K562 (cell line): ENCODE results near the gene LRP4. TPM values are rescaled to one million over a fixed set of nuclear protein-coding genes. Genes with fewer than 3 reads are reported as not detected.
A peak's percentile ranks its signal among the peaks of the same experiment; 100 is the strongest.

ENCODE experiments used
- ATAC-seq: fragments of 200-7000 bp; cut with Tn5 transposase; 3 replicates; pipeline ENCODE4 v1.9.1; 2020; ENCODE audit warnings: moderate library complexity
- BruUV-seq: library from RNA; stranded (reverse); fragments of 400-500 nt; replicated peaks from 2 replicates; lab custom pipeline; 2021; lab: Mats Ljungman, UMichigan
- CTCF ChIA-PET: fragments of 300-600 bp; formaldehyde crosslinking; extraction: SDS; loops from one replicate; lab custom pipeline; 2021; ENCODE audit warnings: low intra/inter-chr PET ratio; lab: Yijun Ruan, JAX
- POLR2A ChIA-PET: fragments of 300-600, 350-650 bp; sonication (Branson Sonifier 250); formaldehyde crosslinking; extraction: SDS; loops from one replicate; lab custom pipeline; 2021; ENCODE audit warnings: antibody characterized with exemption, inconsistent platforms; lab: Yijun Ruan, JAX
- DNase-seq, 4 experiments: peaks; one replicate each; pipeline versions ENCODE4 v3.0.0 to v3.0.0-alpha.2; 2011 to 2018; ENCODE audit warnings: low spot score in 3 of 4, mixed read lengths in 3 of 4; ENCODE audit errors: extremely low read depth in 1 of 4
- FAIRE-seq: peaks from 2 replicates; lab custom pipeline; 2011; peaks lifted over from hg19 to GRCh38; lab: Jason Lieb, UNC
- H2AFZ ChIP-seq: 2 replicates; pipeline ENCODE4 v1.6.0; 2011; ENCODE audit warnings: low read depth, low read length, control low read depth, inconsistent platforms
- H3K27ac ChIP-seq: fragments of 200-600 bp; 3 replicates; pipeline ENCODE4 v1.8.0; 2011; ENCODE audit warnings: low read depth, mild to moderate bottlenecking, control low read depth, inconsistent platforms, low read length, moderate library complexity, mixed read lengths; ENCODE audit errors: extremely low read depth
- H3K27me3 ChIP-seq, 2 experiments: fragments of 300-600 bp in 1 of 2; 2 replicates in 1 of 2; 3 replicates in 1 of 2; pipeline versions ENCODE4 v1.6.0 to v1.8.0; 2011; ENCODE audit warnings: inconsistent platforms in 2 of 2, low read length in 2 of 2, mild to moderate bottlenecking in 1 of 2, mixed read lengths in 1 of 2, moderate library complexity in 1 of 2; ENCODE audit not compliant: control insufficient read depth in 2 of 2, insufficient read depth in 2 of 2
- H3K36me3 ChIP-seq: fragments of 300-600 bp; 3 replicates; pipeline ENCODE4 v1.8.0; 2011; ENCODE audit warnings: mild to moderate bottlenecking, low read length, inconsistent platforms; ENCODE audit not compliant: control insufficient read depth, insufficient read depth
- H3K4me1 ChIP-seq, 2 experiments: fragments of 200-600 bp in 1 of 2; replicated peaks in 1 of 2; 2 replicates in 1 of 2; 3 replicates in 1 of 2; pipeline versions ENCODE4 v1.5.1 to v1.8.0; 2011; ENCODE audit warnings: inconsistent platforms in 2 of 2, low read length in 2 of 2, mild to moderate bottlenecking in 1 of 2, mixed read lengths in 1 of 2, moderate library complexity in 1 of 2; ENCODE audit not compliant: control insufficient read depth in 2 of 2, insufficient read depth in 2 of 2
- H3K4me2 ChIP-seq: 2 replicates; pipeline ENCODE4 v1.6.1; 2011; ENCODE audit warnings: low read length, control low read depth, inconsistent platforms, mixed read lengths; ENCODE audit not compliant: insufficient read depth
- H3K4me3 ChIP-seq: fragments of 200-600 bp; sonication (generic), shearing (Covaris generic); 2 replicates; pipeline ENCODE4 v1.5.1; 2016; ENCODE audit warnings: control low read depth, inconsistent platforms
- H3K79me2 ChIP-seq: fragments of 200-600 bp; 3 replicates; pipeline ENCODE4 v1.8.0; 2011; ENCODE audit warnings: low read length, inconsistent platforms; ENCODE audit not compliant: control insufficient read depth, insufficient read depth
- H3K9ac ChIP-seq, 2 experiments: 2 replicates each; pipeline versions ENCODE4 v1.6.0 to v1.6.1; 2011; ENCODE audit warnings: low read depth in 2 of 2, low read length in 2 of 2, control low read depth in 1 of 2, inconsistent platforms in 1 of 2, mild to moderate bottlenecking in 1 of 2, mixed read lengths in 1 of 2; ENCODE audit not compliant: insufficient read depth in 1 of 2
- H3K9me1 ChIP-seq: one replicate; pipeline ENCODE4 v1.6.0; 2011; ENCODE audit warnings: inconsistent platforms, mild to moderate bottlenecking, low read length, moderate library complexity; ENCODE audit not compliant: control insufficient read depth, insufficient read depth
- H3K9me3 ChIP-seq: replicated peaks from 2 replicates; pipeline ENCODE4 v1.5.1; 2011; ENCODE audit warnings: low read depth, low read length, inconsistent platforms; ENCODE audit not compliant: control insufficient read depth, insufficient read depth
- H4K20me1 ChIP-seq: replicated peaks from 2 replicates; pipeline ENCODE4 v1.6.1; 2011; ENCODE audit warnings: low read length, inconsistent platforms, mixed read lengths; ENCODE audit not compliant: control insufficient read depth, insufficient read depth
- ATF1 ChIP-seq, 2 experiments: fragments of 450-650 bp in 1 of 2; IDR thresholded peaks; 2 replicates each; pipeline ENCODE4 v1.6.1; 2016; ENCODE audit warnings: missing compliant biosample characterization in 1 of 2, missing genetic modification characterization in 1 of 2
- BDP1 ChIP-seq: IDR thresholded peaks from 3 replicates; pipeline ENCODE4 v1.6.1; 2011; ENCODE audit not compliant: insufficient read length, insufficient read depth
- CREM ChIP-seq: IDR thresholded peaks from 2 replicates; pipeline ENCODE4 v1.6.1; 2014; ENCODE audit warnings: antibody characterized with exemption, low read depth
- HNRNPLL ChIP-seq: fragments of 200-400 bp; formaldehyde crosslinking; IDR thresholded peaks from 2 replicates; pipeline ENCODE4 v1.6.1; 2017; ENCODE audit warnings: low read length, low read depth, mild to moderate bottlenecking; ENCODE audit not compliant: poor library complexity, severe bottlenecking
- MEF2A ChIP-seq: IDR thresholded peaks from 2 replicates; pipeline ENCODE4 v1.6.1; 2011; ENCODE audit warnings: low read depth, mild to moderate bottlenecking, low read length, moderate library complexity; ENCODE audit not compliant: control insufficient read depth
- NFATC3 ChIP-seq: fragments of 450-650 bp; IDR thresholded peaks from 2 replicates; pipeline ENCODE4 v1.6.1; 2017; ENCODE audit warnings: mild to moderate bottlenecking
- PHF21A ChIP-seq: fragments of 450-650 bp; IDR thresholded peaks from 2 replicates; pipeline ENCODE4 v1.6.1; 2017; ENCODE audit warnings: low read depth, borderline replicate concordance
- PKNOX1 ChIP-seq: fragments of 450-650 bp; IDR thresholded peaks from 2 replicates; pipeline ENCODE4 v1.6.1; 2016
- TCF7 ChIP-seq: sonication (generic); IDR thresholded peaks from 2 replicates; pipeline ENCODE4 v1.6.1; 2016; ENCODE audit warnings: antibody characterized with exemption, borderline replicate concordance
- WGBS: fragments of 100-300 bp; shearing (Covaris generic); methylation state at CpG from one replicate; pipeline ENCODE4 v1.1.6; 2016; ENCODE audit warnings: low coverage, mixed read lengths; ENCODE audit not compliant: insufficient coverage; ENCODE audit errors: missing lambda C conversion rate; 5-methylcytosine and 5-hydroxymethylcytosine counted together
- in situ Hi-C: fragments of 300-500 bp; cut with MboI; formaldehyde crosslinking; loops from 4 replicates; pipeline ENCODE4 v1.15.0; 2018; ENCODE audit warnings: inconsistent platforms, mixed read lengths
- intact Hi-C: fragments of 100-400 bp; cut with micrococcal nuclease; formaldehyde crosslinking; loops from 2 replicates; pipeline ENCODE4 v1.14.2; 2022
- polyA plus RNA-seq, 8 experiments: library from polyadenylated mRNA; depleted of rRNA in 4 of 8; stranded (reverse) in 5 of 8; unstranded in 3 of 8; fragments of >200 nt; fragmentation: Nextera tagmentation in 2 of 8; fragmentation: Illumina TruSeq in 1 of 8; extraction: Ambion mirVana in 2 of 8; extraction: Trizol in 1 of 8; gene quantifications; 2 replicates each; pipeline versions ENCODE4 v1.2.1 to v1.2.3, GENCODE V29; 2011 to 2014; ENCODE audit warnings: inconsistent platforms in 1 of 8, missing spikeins in 1 of 8
- total RNA-seq, 7 experiments: library from RNA; depleted of rRNA in 6 of 7; stranded (reverse); fragments of >200 nt in 6 of 7; fragmentation: Illumina TruSeq in 2 of 7; extraction: Trizol in 2 of 7; gene quantifications; 2 replicates each; pipeline versions ENCODE4 v1.2.1 to v1.2.3, GENCODE V29; 2011 to 2021; ENCODE audit warnings: low replicate concordance in 1 of 7

The LRP4 gene
- total and polyA plus RNA-seq, 9 of the 15 experiments (the other 6 are each of a cell fraction or from before 2014, with no cell fraction given): 0.04 to 0.54 (median 0.10) TPM

DNA sequence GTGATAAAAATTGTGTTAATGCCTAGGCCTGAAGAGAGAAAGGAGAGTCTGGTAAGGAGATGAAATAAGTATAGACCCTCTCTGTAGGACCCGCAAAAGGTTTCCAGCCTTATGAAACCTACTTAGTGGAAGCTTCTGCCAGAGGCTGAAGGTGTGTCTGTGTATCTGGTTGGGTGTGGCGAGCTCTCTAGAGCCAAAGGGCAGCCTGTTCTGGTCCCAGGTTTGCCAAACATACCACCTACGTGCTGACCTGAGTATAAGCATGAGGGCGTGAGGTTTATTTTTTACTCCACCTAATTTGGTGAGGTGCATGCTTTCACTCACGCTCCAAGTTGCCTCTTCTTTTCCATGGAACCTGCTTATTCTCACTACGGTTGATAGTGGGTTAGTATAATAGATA is 23.8 kb upstream of the LRP4 start:
- ChIA-PET POLR2A (interaction anchor here (0.7 to 1.4 kb wide), 2 partner anchors 10 to 104 kb away, joined by 3 to 4 read pairs; no protein-coding TSS in a partner anchor), CTCF (no interaction called here)
- DNase-seq (no peak), ATAC-seq (no peak), FAIRE-seq (no peak)
- H3K4me2 ChIP-seq: no peak overlapping the region
- peaks cover 2 to 5% of the 10 kb centered on the region in 2 experiments; a peak in 3 of 5 replicates for H3K4me1 ChIP-seq
- H3K4me3 ChIP-seq: no peak overlapping the region
- H3K79me2 ChIP-seq: 0 out of 3 replicates have a peak, but pooled peaks cover 2% of the 10 kb centered on the region
- WGBS: 76% methylated on average over 6 of the region's 6 CpGs
- BruUV-seq: no TSS peak
- in situ Hi-C loops (no loop called here), intact Hi-C loops (no loop called here)
- no peaks in the 10 kb centered on the region for H4K20me1 ChIP-seq
- TF ChIP-seq MEF2A (no peak), BDP1 (no peak)
- H2AFZ ChIP-seq: no peak overlapping the region
- no peaks in the 10 kb centered on the region for H3K9me3 ChIP-seq
- H3K9ac ChIP-seq: no peak overlapping the region
- H3K27ac ChIP-seq: no peak overlapping the region
- no peaks in the 10 kb centered on the region for H3K27me3 ChIP-seq
- H3K36me3 ChIP-seq: no peaks in the 10 kb centered on the region
- H3K9me1 ChIP-seq: no peaks in the 10 kb centered on the region

DNA sequence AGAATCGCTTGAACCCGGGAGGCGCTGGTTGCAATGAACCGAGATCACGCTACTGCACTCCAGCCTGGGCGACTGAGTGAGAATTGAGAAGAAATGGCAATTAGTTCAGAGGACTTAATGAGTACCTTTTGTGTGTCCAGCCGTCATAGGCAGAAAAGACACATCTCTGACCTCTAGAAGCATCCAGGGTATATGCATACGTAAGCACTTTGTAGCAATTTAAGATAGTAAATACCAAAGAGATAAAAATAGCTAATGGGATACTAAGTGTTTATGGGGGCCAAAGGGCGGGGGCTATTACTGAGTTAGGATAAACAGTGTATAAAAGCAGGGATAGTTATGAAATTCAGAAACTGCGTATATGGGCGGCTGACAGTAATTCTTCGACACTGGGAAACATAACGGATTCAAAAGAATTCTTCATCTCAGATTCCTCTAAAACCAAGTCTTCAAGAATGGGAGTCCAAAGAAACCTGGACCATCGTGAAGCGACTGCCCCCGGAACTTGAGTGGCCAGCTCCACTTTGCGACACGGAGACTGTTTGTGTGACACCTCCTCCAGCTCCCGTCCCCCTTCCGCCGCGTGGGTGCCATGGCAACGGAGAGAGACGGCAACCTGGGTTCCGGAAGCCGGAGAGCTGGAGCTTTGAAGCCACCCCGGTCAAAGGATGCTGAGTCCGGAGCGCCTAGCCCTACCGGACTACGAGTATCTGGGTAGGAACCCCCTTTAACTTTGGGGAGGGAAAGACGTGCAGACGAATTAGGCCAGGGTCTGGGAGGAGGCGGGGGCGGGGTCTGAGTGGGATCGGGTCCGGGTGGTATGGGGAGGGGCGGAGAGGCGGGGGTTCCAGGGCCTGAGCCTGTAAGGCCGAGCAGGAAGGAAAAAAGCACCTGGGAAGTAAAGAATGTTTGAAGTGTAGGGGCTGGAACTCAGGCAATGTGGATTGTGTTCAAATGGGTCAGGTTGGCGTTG is 18.1 kb upstream of the LRP4 start, which contains the start of gene CSTPP1:
Gene CSTPP1, plus strand, starts transcription at position 624 of the 973 bp plus-strand sequence. Its CDS starts 45 bp downstream, at position 669.
- DNase-seq: peak; percentile 96 to 98 (median 98)
- Histone ChIP-seq H3K4me3 (peak within 1 kb of the TSS; percentile 69), H2AFZ (peak within 1 kb of the TSS; percentile 99), H3K27ac (no peak within 1 kb of the TSS; the same call in 2 of the 3 replicates), H3K27me3 (no peaks in the 10 kb centered on the region), H3K79me2 (0 out of 3 replicates have a peak, but pooled peaks cover 5% of the 10 kb centered on the region), H3K36me3 (no peaks in the 10 kb centered on the region), H3K9me3 (0 out of 2 replicates have a peak, but pooled peaks cover 2% of the 10 kb centered on the region), H3K4me2 (peak within 1 kb of the TSS; percentile 78), H4K20me1 (no peaks in the 10 kb centered on the region), H3K9ac (peak within 1 kb of the TSS; percentile 15 to 43), H3K4me1 (peaks cover 3 to 8% of the 10 kb centered on the region in 2 experiments; a peak in 4 of 5 replicates), H3K9me1 (no peaks in the 10 kb centered on the region)
- no TSS peak for BruUV-seq
- peak; percentile 98 for ATAC-seq
- ChIA-PET POLR2A (interaction anchor here (1.0 to 1.2 kb wide), 3 partner anchors 12 to 48 kb away, joined by 3 to 4 read pairs (median 4); no protein-coding TSS in a partner anchor), CTCF (no interaction called here)
- intact Hi-C loops: no loop called here
- in situ Hi-C loops: no loop called here
- peak; percentile 94 for FAIRE-seq
- WGBS: 18% methylated on average over 34 of the region's 41 CpGs
- TF ChIP-seq NFATC3 (peak; percentile 54; the same call in 1 of the 2 replicates), HNRNPLL (peak; percentile 41), PKNOX1 (peak; percentile 52; the same call in 1 of the 2 replicates), PHF21A (peak; percentile 66; the same call in 1 of the 2 replicates), ATF1 (CRISPR knock-in tag; IDR thresholded peaks at IDR 0.05) (no peak), ATF1 (tag; IDR thresholded peaks at IDR 0.05) (peak; percentile 47), CREM (peak; percentile 85), TCF7 (peak; percentile 79; the same call in 1 of the 2 replicates)
